ENCODE results near the gene GGCX.

- TF ChIP-seq CTCF (IDR thresholded peaks at IDR 0.05; ENCODE audit: extremely low read depth in 1 of 2, insufficient read depth in 1 of 2, low read depth in 1 of 2, low read length in 2 of 2) (no peak), POLR2AphosphoS5 (IDR thresholded peaks at IDR 0.05; ENCODE audit: insufficient read depth, low read depth, low read length) (no peak)
These were observed 35.3 kb upstream of the GGCX start for GRCh38 chr2:85596486-85597143.
